Activated CD8-positive, alpha-beta T cell treated with anti-CD3 and anti-CD28 coated beads for 36 hours (primary cell): ENCODE measurements around the gene NRXN3. TPM values are rescaled to one million over a fixed set of nuclear protein-coding genes. Genes with fewer than 3 reads are reported as not detected.

Source experiments
- ATAC-seq: fragments of 200-7000 bp; cut with Tn5 transposase; one replicate; pipeline ENCODE4 v1.10.0; 2021; ENCODE audit warnings: mild to moderate bottlenecking, moderate library complexity
- CTCF ChIA-PET: fragments of 350-600 bp; sonication (Branson Sonifier 250); formaldehyde crosslinking; loops from one replicate; lab custom pipeline; 2021; ENCODE audit warnings: antibody characterized with exemption; lab: Charles Lee
- POLR2A ChIA-PET: fragments of 350-600 bp; sonication (Branson Sonifier 250); formaldehyde crosslinking; loops from one replicate; lab custom pipeline; 2021; ENCODE audit warnings: antibody characterized with exemption; lab: Charles Lee
- DNase-seq: peaks from one replicate; pipeline ENCODE4 v3.0.0-alpha.2; 2020
- H3K27ac Mint-ChIP-seq: one replicate; pipeline ENCODE4 v1.8.0; 2021; ENCODE audit warnings: mild to moderate bottlenecking, mixed read lengths
- H3K27me3 Mint-ChIP-seq: one replicate; pipeline ENCODE4 v1.8.0; 2021; ENCODE audit warnings: mixed read lengths
- H3K36me3 Mint-ChIP-seq: one replicate; pipeline ENCODE4 v1.8.0; 2021; ENCODE audit warnings: low read depth, mixed read lengths
- H3K4me1 Mint-ChIP-seq: one replicate; pipeline ENCODE4 v1.8.0; 2021; ENCODE audit warnings: low read depth, mixed read lengths
- H3K4me3 Mint-ChIP-seq: one replicate; pipeline ENCODE4 v1.8.0; 2021; ENCODE audit warnings: mild to moderate bottlenecking, moderate library complexity, mixed read lengths
- H3K9me3 Mint-ChIP-seq: one replicate; pipeline ENCODE4 v1.8.0; 2021; ENCODE audit warnings: mixed read lengths
- CTCF ChIP-seq: fragments of 200-600 bp; IDR thresholded peaks from one replicate; pipeline ENCODE4 v1.8.0; 2022; ENCODE audit warnings: antibody characterized with exemption, mild to moderate bottlenecking
- intact Hi-C: fragments of 100-400 bp; cut with micrococcal nuclease; formaldehyde crosslinking; loops from one replicate; pipeline ENCODE4 v1.10.0; 2022
- total RNA-seq, 2 experiments: library from RNA; stranded (reverse); gene quantifications; one replicate each; pipeline ENCODE4 v1.2.3, GENCODE V29; 2021

NRXN3 gene
- total RNA-seq, 2 experiments from 2014 or later, result not detected

DNA sequence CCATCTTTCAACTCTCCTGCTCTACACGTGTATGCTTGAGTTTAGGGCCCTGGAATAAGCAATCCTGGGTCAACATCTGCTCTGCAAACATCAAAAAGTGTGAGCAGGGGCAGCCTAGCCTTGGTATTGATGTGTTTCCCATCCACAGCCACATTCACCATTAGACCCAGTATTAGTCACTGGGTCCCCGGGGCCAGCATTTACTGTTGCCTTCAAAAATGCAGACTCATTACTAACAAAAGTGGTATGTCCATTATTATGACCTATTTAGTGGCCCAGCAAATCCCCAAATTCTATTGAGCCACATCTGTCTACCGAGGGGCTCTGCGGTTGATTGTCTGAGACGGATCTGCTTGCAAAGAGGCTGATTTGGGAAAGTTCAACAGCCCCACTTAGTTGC is 1379.3 kb downstream of the NRXN3 start:
- H3K9me3 Mint-ChIP-seq, result peaks cover 8% of the 10 kb centered on the region
- intact Hi-C loops, result no loop called here
- ChIA-PET POLR2A (no interaction called here), CTCF (no interaction called here)
- no peaks in the 10 kb centered on the region for H3K27me3 Mint-ChIP-seq
- ATAC-seq, result no peak
- TF ChIP-seq CTCF, result no peak
- H3K36me3 Mint-ChIP-seq, result no peaks in the 10 kb centered on the region
- H3K27ac Mint-ChIP-seq, result no peak overlapping the region
- no peak for DNase-seq
- H3K4me3 Mint-ChIP-seq, result no peak overlapping the region
- H3K4me1 Mint-ChIP-seq, result no peaks in the 10 kb centered on the region

DNA sequence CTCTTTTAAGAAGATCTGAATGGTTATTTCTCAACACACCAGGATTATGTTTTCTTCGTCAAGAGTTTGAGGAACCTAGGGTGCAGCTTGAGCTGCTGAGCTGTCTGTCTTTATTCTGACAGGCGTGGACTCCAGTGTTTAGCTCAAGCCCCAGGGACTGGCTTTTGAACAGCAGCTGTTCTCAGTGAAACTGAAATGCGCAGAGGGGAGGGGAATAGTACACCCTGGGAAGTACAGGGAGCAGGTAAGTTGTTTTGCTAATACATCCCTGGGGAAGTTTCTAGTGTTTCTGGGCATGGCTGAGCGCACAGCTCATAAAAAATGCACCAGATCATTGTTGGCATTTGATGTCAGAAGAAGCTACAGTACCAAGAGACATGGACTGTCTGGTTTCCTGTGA is 1381.3 kb downstream of the NRXN3 start:
- TF ChIP-seq CTCF, result no peak
- ChIA-PET POLR2A (no interaction called here), CTCF (no interaction called here)
- Mint-ChIP-seq H3K27me3 (no peaks in the 10 kb centered on the region), H3K27ac (no peak overlapping the region), H3K4me3 (no peak overlapping the region), H3K4me1 (no peaks in the 10 kb centered on the region), H3K9me3 (peaks cover 7% of the 10 kb centered on the region), H3K36me3 (no peaks in the 10 kb centered on the region)
- no peak for DNase-seq
- intact Hi-C loops, result no loop called here
- no peak for ATAC-seq

DNA sequence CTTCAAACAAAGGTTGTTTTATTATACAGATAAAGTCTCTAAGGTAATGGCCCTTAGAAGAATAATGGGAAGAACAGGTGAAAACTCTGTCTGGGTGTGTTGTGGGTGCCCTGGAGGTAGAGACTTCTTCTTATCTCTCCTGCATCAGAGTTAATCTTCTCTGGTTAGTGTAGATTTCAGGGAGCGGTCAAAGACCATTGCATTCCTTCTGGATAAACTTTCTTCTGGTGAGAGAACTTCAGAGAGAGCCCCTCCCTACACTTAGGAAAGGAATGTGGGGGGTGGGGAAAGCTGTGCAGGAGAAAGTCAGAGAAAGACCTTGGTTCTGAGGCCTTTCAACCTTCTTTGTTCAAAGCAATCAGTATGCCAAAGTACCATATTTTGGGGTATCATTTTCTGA is 1382.6 kb downstream of the NRXN3 start:
- POLR2A ChIA-PET, result no interaction called here
- H3K4me3 Mint-ChIP-seq, result no peak overlapping the region
- intact Hi-C loops, result no loop called here
- no peak for TF ChIP-seq CTCF
- H3K9me3 Mint-ChIP-seq, result peaks cover 3% of the 10 kb centered on the region
- DNase-seq (no peak), ATAC-seq (no peak)
- no peak overlapping the region for H3K27ac Mint-ChIP-seq
- no peaks in the 10 kb centered on the region for H3K27me3 Mint-ChIP-seq
- H3K36me3 Mint-ChIP-seq, result no peaks in the 10 kb centered on the region
- CTCF ChIA-PET, result interaction anchor here (1.2 kb wide), 1 partner anchor 9 kb away, joined by 5 read pairs; no protein-coding TSS in a partner anchor
- no peaks in the 10 kb centered on the region for H3K4me1 Mint-ChIP-seq

DNA sequence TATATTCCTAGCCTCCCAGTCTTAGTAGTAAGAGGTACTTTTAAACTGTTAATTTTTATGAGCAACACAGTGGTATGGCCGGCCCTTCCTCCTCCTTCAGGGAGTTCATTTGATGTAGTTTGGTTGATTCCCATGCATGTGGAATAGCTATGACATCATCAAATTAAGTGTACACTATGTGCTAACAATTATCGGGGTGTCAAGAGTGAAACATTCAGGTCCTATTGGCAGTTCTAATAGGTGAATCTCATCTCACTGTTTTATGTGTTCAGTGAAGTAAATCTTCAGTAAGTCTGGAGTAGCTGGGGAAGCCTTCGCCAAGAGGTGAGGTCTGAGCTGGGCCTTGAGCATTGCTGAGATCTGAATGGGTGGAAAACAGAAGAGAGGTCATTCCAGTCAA is 1384.6 kb downstream of the NRXN3 start:
- no peaks in the 10 kb centered on the region for H3K36me3 Mint-ChIP-seq
- peaks cover 3% of the 10 kb centered on the region for H3K9me3 Mint-ChIP-seq
- POLR2A ChIA-PET, result no interaction called here
- no peaks in the 10 kb centered on the region for H3K27me3 Mint-ChIP-seq
- no peak overlapping the region for H3K27ac Mint-ChIP-seq
- H3K4me3 Mint-ChIP-seq, result no peak overlapping the region
- DNase-seq (no peak), ATAC-seq (no peak)
- TF ChIP-seq CTCF, result no peak
- intact Hi-C loops, result no loop called here
- CTCF ChIA-PET, result no interaction called here
- H3K4me1 Mint-ChIP-seq, result no peaks in the 10 kb centered on the region

DNA sequence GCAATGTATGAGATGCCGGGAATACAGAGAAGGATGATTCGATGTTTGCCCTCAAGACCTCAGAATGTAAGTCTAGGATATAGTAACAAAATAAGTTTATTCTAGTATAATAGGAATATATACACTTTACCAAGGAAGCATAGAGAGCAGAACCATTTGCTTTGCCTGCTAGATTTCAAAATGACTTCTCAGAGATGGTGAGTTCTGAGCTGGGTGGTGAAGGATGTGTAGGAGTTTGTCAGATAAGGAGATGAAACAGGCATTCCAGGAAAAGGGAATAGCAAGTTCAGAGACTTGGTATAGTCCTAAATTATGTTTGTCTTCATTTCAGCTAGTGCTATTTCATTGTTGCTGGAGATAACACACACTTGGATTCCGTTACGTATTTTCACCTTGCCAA is 1385.3 kb downstream of the NRXN3 start:
- intact Hi-C loops, result no loop called here
- ChIA-PET CTCF (no interaction called here), POLR2A (no interaction called here)
- no peaks in the 10 kb centered on the region for H3K27me3 Mint-ChIP-seq
- DNase-seq (no peak), ATAC-seq (no peak)
- no peaks in the 10 kb centered on the region for H3K36me3 Mint-ChIP-seq
- no peak overlapping the region for H3K4me3 Mint-ChIP-seq
- H3K9me3 Mint-ChIP-seq, result peaks cover 3% of the 10 kb centered on the region
- no peak overlapping the region for H3K27ac Mint-ChIP-seq
- no peaks in the 10 kb centered on the region for H3K4me1 Mint-ChIP-seq
- TF ChIP-seq CTCF, result no peak
